Right lobe of liver (tissue), 4 donors: Measurements from ENCODE around the gene CFAP90.

ENCODE experiments used
- CTCF ChIP-seq, 4 donors: fragments of 200-600 bp in 3 of 4; fragments of 450-650 bp in 1 of 4; IDR thresholded peaks; one replicate each; pipeline versions ENCODE4 v1.5.1 to v1.8.0; 2016 to 2022; ENCODE audit warnings: antibody characterized with exemption in 4 of 4, mild to moderate bottlenecking in 2 of 4
- POLR2A ChIP-seq: fragments of 450-650 bp; IDR thresholded peaks from one replicate; pipeline ENCODE4 v1.6.1; 2017; ENCODE audit warnings: antibody characterized with exemption, mild to moderate bottlenecking
- donor health status: DM: no; HTN: no; CAD: no.
- donor health status: DM: no; HTN: no; CAD: no.
- donor health status: DM: no; HTN: yes; CAD: no.

- TF ChIP-seq CTCF (IDR thresholded peaks at IDR 0.05) (no peak), POLR2A (no peak)
Measured at GRCh38 chr5:7894860-7895259, 43.9 kb upstream of the CFAP90 start.
